Tibial artery (tissue), 4 donors: Measurements from ENCODE around the gene PRSS21.

Experiments used
- DNase-seq, 2 donors: peaks; one replicate each; pipeline ENCODE4 v3.0.0-alpha.2; 2019
- H3K27ac ChIP-seq, 2 donors: fragments of 200-600 bp; sonication (generic) in 1 of 2; 1 replicate in 1 of 2; 2 replicates in 1 of 2; pipeline ENCODE4 v1.5.1; 2018 to 2019; ENCODE audit warnings: mild to moderate bottlenecking in 1 of 2
- H3K27me3 ChIP-seq, 2 donors: fragments of 200-600 bp; sonication (generic) in 1 of 2; one replicate each; pipeline versions ENCODE4 v1.5.1 to v1.6.0; 2016 to 2019
- H3K36me3 ChIP-seq, 3 donors: fragments of 200-600 bp; sonication (generic) in 2 of 3; one replicate each; pipeline ENCODE4 v1.5.1; 2016 to 2019; ENCODE audit warnings: mild to moderate bottlenecking in 2 of 3
- H3K4me1 ChIP-seq, 4 donors: fragments of 200-600 bp; sonication (generic) in 2 of 4; 1 replicate in 3 of 4; 2 replicates in 1 of 4; pipeline ENCODE4 v1.5.1; 2016 to 2019
- H3K4me3 ChIP-seq, 2 donors: fragments of 200-600 bp; sonication (generic) in 1 of 2; 1 replicate in 1 of 2; 2 replicates in 1 of 2; pipeline ENCODE4 v1.5.1; 2018 to 2019; ENCODE audit warnings: mild to moderate bottlenecking in 2 of 2
- H3K9me3 ChIP-seq, 3 donors: fragments of 200-600 bp; sonication (generic) in 1 of 3; one replicate each; pipeline ENCODE4 v1.5.1; 2016 to 2019
- CTCF ChIP-seq, 2 experiments: fragments of 200-600 bp in 1 of 2; fragments of 450-650 bp in 1 of 2; IDR thresholded peaks; one replicate each; pipeline ENCODE4 v1.5.1; 2017 to 2019; ENCODE audit warnings: antibody characterized with exemption in 2 of 2, mild to moderate bottlenecking in 1 of 2, moderate library complexity in 1 of 2
- intact Hi-C: fragments of 100-400 bp; cut with DNase I; formaldehyde crosslinking; loops from one replicate; pipeline ENCODE4 v1.15.0; 2023; ENCODE audit warnings: low total_unique reads

Gene PRSS21

GRCh38 chr16:2815299-2815771 lies 1.7 kb upstream of the PRSS21 start:
- no peaks in the 10 kb centered on the region for H3K36me3 ChIP-seq
- no peak for TF ChIP-seq CTCF (IDR thresholded peaks at IDR 0.05)
- DNase-seq: no peak
- H3K9me3 ChIP-seq: no peaks in the 10 kb centered on the region
- no peak overlapping the region for H3K4me3 ChIP-seq
- H3K4me1 ChIP-seq: peaks cover 0 to 9% (median 0%) of the 10 kb centered on the region in 4 donors
- H3K27me3 ChIP-seq: peaks cover 0 to 88% of the 10 kb centered on the region in 2 donors
- no peak overlapping the region for H3K27ac ChIP-seq
- intact Hi-C loops: no loop called here

GRCh38 chr16:2817340-2818271 lies 569 bp downstream of the PRSS21 start:
- peak in 1 of 2 donors; percentile 50 for DNase-seq
- Histone ChIP-seq H3K27me3 (peaks cover 0 to 78% of the 10 kb centered on the region in 2 donors), H3K36me3 (no peaks in the 10 kb centered on the region), H3K9me3 (no peaks in the 10 kb centered on the region), H3K4me1 (no peaks in the 10 kb centered on the region), H3K4me3 (no peak overlapping the region), H3K27ac (no peak overlapping the region)
- intact Hi-C loops: no loop called here
- TF ChIP-seq CTCF (IDR thresholded peaks at IDR 0.05): no peak

GRCh38 chr16:2818272-2818876 lies 1.3 kb downstream of the PRSS21 start:
- intact Hi-C loops: no loop called here
- no peak for TF ChIP-seq CTCF (IDR thresholded peaks at IDR 0.05)
- no peak overlapping the region for H3K4me3 ChIP-seq
- H3K27ac ChIP-seq: no peak overlapping the region
- peak in 1 of 2 donors; percentile 53 for DNase-seq
- no peaks in the 10 kb centered on the region for H3K36me3 ChIP-seq
- no peaks in the 10 kb centered on the region for H3K9me3 ChIP-seq
- peaks cover 0 to 78% of the 10 kb centered on the region in 2 donors for H3K27me3 ChIP-seq
- H3K4me1 ChIP-seq: no peaks in the 10 kb centered on the region

GRCh38 chr16:2819179-2819938 lies 2.3 kb downstream of the PRSS21 start:
- Histone ChIP-seq H3K27me3 (peaks cover 0 to 72% of the 10 kb centered on the region in 2 donors), H3K36me3 (no peaks in the 10 kb centered on the region), H3K9me3 (no peaks in the 10 kb centered on the region), H3K4me1 (no peaks in the 10 kb centered on the region), H3K4me3 (no peak overlapping the region), H3K27ac (no peak overlapping the region)
- intact Hi-C loops: no loop called here
- DNase-seq: peak in 1 of 2 donors; percentile 24
- TF ChIP-seq CTCF (IDR thresholded peaks at IDR 0.05): no peak
